Neural progenitor cell (in vitro differentiated cells): Measurements from ENCODE around the gene DDX56.

Experiments
- CTCF ChIP-seq: fragments of 200-600 bp; sonication (generic); IDR thresholded peaks from 2 replicates; pipeline ENCODE4 v1.5.1; 2017; ENCODE audit warnings: antibody characterized with exemption, mild to moderate bottlenecking
- EZH2 ChIP-seq: fragments of 200-600 bp; sonication (generic); IDR thresholded peaks from 2 replicates; pipeline ENCODE4 v1.6.1; 2017; ENCODE audit warnings: antibody characterized with exemption, mild to moderate bottlenecking, moderate library complexity
- EZH2phosphoT487 ChIP-seq: fragments of 200-600 bp; sonication (generic); IDR thresholded peaks from 2 replicates; pipeline ENCODE4 v1.6.1; 2017; ENCODE audit warnings: antibody characterized with exemption

- TF ChIP-seq CTCF (no peak), EZH2 (no peak), EZH2phosphoT487 (no peak)
These were observed 48.8 kb upstream of the DDX56 start for GRCh38 chr7:44622342-44623151.
